ENCODE results near the gene CDH4.
"Not testable (repeated sequence)": the region's sequence is repeated elsewhere in the genome, so short reads cannot be mapped to it uniquely, and the experiment has no call there.

Gene CDH4

GRCh38 chr20:61976644-61977418 is 724.8 kb downstream of the CDH4 start:
- TF ChIP-seq CTCF (IDR thresholded peaks at IDR 0.05) (no peak), ZFX (IDR thresholded peaks at IDR 0.05; ENCODE audit: borderline replicate concordance) (no peak)

GRCh38 chr20:61977419-61977786 is 725.3 kb downstream of the CDH4 start:
- TF ChIP-seq ZFX (IDR thresholded peaks at IDR 0.05; ENCODE audit: borderline replicate concordance), result no peak
- H3K27ac ChIP-seq, result no peak overlapping the region

More at GRCh38 chr20:61976644-61977418, 724.8 kb downstream of the CDH4 start:
- no peak overlapping the region for H3K27ac ChIP-seq

DNA sequence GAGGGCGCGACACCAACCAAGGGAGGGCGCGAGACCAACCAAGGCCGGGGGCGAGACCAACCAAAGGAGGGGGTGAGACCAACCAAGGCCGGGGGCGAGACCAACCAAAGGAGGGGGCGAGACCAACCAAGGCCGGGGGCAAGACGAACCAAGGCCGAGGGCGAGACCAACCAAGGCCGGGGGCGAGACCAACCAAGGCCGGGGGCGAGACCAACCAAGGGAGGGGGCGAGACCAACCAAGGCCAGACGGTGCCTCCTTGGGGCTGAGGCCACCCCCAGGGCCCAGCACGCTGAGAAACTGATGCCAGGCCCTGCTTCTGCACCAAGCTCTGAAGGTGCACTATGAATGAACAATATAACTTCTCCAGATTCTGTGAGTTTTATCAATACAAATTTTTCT is 726.4 kb downstream of the CDH4 start:
- TF ChIP-seq CTCF (IDR thresholded peaks at IDR 0.05) (no peak), ZFX (IDR thresholded peaks at IDR 0.05; ENCODE audit: borderline replicate concordance) (no peak)
- no peak overlapping the region for H3K27ac ChIP-seq

GRCh38 chr20:61979090-61979489 is 727.0 kb downstream of the CDH4 start:
- no peak overlapping the region for H3K27ac ChIP-seq
- TF ChIP-seq CTCF (IDR thresholded peaks at IDR 0.05), result no peak
- TF ChIP-seq ZFX (IDR thresholded peaks at IDR 0.05; ENCODE audit: borderline replicate concordance), result no peak

GRCh38 chr20:61979701-61980635 is 727.9 kb downstream of the CDH4 start:
- TF ChIP-seq CTCF (IDR thresholded peaks at IDR 0.05), result no peak
- TF ChIP-seq ZFX (IDR thresholded peaks at IDR 0.05; ENCODE audit: borderline replicate concordance), result no peak
- no peak overlapping the region for H3K27ac ChIP-seq

DNA sequence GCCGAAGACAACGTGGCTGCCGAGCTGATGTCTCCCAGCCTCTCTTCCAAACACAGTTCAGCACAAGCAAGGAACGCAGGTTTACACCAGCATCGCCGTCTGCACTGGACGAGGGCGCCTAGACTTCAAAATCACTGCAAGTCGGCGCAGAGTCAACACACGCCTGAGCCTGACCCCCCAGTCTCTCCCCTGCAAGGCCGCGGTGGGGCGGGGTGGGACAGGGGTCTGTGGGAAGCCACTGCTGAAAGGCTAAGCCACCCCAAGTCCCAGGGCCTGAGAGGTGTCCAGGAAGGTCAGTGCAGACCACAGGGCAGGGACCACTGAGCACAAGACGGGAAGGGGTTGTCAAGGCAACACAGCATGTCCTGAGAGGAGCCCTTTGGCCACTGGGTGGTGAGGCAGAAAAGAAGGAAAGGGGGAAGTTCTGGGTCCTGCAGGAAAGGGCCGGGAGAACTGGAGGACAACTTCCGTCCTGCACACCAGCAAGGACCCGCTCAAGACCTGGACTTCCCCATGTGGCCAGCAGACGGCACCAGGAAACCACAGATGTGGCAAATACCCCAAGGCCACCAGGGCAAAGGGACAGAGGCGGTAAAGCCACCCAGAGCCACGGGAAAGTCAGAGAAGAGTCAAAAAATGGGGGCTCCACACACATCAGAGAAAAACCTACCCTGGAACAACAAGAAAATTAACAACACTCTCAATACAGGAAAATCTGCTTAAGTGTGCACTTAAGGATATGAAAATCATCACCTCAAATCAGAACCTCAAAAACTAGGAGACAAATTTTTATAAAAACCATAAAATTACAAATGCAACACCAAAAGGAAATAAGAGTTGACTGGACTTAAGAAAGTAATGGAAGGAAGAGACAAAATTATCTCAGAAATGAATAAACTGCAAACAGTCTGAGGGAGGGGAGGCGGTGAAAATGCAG is 728.9 kb downstream of the CDH4 start:
- TF ChIP-seq ZFX (IDR thresholded peaks at IDR 0.05; ENCODE audit: borderline replicate concordance) (no peak), CTCF (IDR thresholded peaks at IDR 0.05) (peak; percentile 81)
- H3K27ac ChIP-seq, result no peak overlapping the region

- not testable (repeated sequence) for H3K27ac ChIP-seq
These were observed 729.6 kb downstream of the CDH4 start for GRCh38 chr20:61981691-61982090.
